SK-N-SH (cell line): ENCODE measurements around the gene LIMS2.

Experiments
- CTCF ChIP-seq: fragments of 200-600 bp; sonication (generic); IDR thresholded peaks from 2 replicates; pipeline ENCODE4 v1.6.1; 2017; ENCODE audit warnings: antibody characterized with exemption, mild to moderate bottlenecking, moderate library complexity
- FOXM1 ChIP-seq: IDR thresholded peaks from 2 replicates; pipeline ENCODE4 v1.4.0; 2012; ENCODE audit warnings: low read depth, mild to moderate bottlenecking
- IRF3 ChIP-seq: fragments of 150-350 bp; IDR thresholded peaks from 2 replicates; pipeline ENCODE4 v1.6.1; 2016; ENCODE audit warnings: mild to moderate bottlenecking, low read depth, low read length
- JUND ChIP-seq: IDR thresholded peaks from 2 replicates; pipeline ENCODE4 v1.4.0; 2012
- NRF1 ChIP-seq: IDR thresholded peaks from 2 replicates; pipeline ENCODE4 v1.6.1; 2012; ENCODE audit warnings: low read depth, mild to moderate bottlenecking, low read length
- RAD21 ChIP-seq: IDR thresholded peaks from 2 replicates; pipeline ENCODE4 v1.6.1; 2012; ENCODE audit warnings: mild to moderate bottlenecking, low read length
- REST ChIP-seq: IDR thresholded peaks from 2 replicates; pipeline ENCODE4 v1.6.1; 2012; ENCODE audit warnings: mild to moderate bottlenecking, low read depth, low read length, moderate library complexity
- SIN3A ChIP-seq: IDR thresholded peaks from 2 replicates; pipeline ENCODE4 v1.6.1; 2012; ENCODE audit warnings: low read depth, mild to moderate bottlenecking, low read length, moderate library complexity, borderline replicate concordance
- SMC3 ChIP-seq: IDR thresholded peaks from 2 replicates; pipeline ENCODE4 v1.6.1; 2012; ENCODE audit warnings: low read depth, low read length, improper control_type of control experiment
- USF2 ChIP-seq: fragments of 150-350 bp; IDR thresholded peaks from 2 replicates; pipeline ENCODE4 v1.6.1; 2017; ENCODE audit warnings: antibody characterized with exemption, low read length, low read depth, borderline replicate concordance
- ZBTB33 ChIP-seq: IDR thresholded peaks from 2 replicates; pipeline ENCODE4 v1.4.0; 2012; ENCODE audit warnings: low read depth, borderline replicate concordance

- TF ChIP-seq RAD21 (no peak), SMC3 (no peak), CTCF (no peak), IRF3 (no peak), REST (no peak), FOXM1 (no peak), USF2 (no peak), ZBTB33 (no peak), SIN3A (no peak), JUND (no peak), NRF1 (no peak)
Measured at GRCh38 chr2:127672341-127673224, 2.7 kb downstream of the LIMS2 start.
